Measurements from ENCODE around the gene RPL23.
A peak's percentile ranks its signal among the peaks of the same experiment; 100 is the strongest.

The RPL23 gene

DNA sequence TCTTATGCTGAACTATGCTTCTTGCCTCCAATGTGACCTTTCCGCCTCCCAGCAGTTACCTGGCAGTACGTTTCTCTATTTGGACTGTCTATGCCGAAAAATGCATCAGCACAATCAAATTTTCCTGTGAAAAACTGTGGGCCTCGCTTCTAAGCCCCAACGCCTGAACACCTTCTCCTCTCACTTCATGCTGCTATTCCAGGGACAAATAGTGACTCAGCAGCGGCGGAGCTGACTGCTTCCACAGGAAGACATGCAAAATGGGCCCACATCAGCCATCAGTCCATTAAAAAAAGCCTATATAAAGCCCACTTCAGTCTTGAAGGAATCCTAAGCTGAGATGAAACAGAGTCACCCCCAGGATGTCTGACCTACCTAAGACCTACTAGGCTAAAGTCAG lies 43.7 kb downstream of the RPL23 start:
- Mint-ChIP-seq H3K27me3 (no peaks in the 10 kb centered on the region), H3K9me3 (no peaks in the 10 kb centered on the region), H3K27ac (no peak overlapping the region), H3K36me3 (ENCODE audit: low read depth) (peaks cover 91% of the 10 kb centered on the region), H3K4me3 (no peak overlapping the region), H3K4me1 (ENCODE audit: low read depth) (no peaks in the 10 kb centered on the region)
- no peak for DNase-seq

DNA sequence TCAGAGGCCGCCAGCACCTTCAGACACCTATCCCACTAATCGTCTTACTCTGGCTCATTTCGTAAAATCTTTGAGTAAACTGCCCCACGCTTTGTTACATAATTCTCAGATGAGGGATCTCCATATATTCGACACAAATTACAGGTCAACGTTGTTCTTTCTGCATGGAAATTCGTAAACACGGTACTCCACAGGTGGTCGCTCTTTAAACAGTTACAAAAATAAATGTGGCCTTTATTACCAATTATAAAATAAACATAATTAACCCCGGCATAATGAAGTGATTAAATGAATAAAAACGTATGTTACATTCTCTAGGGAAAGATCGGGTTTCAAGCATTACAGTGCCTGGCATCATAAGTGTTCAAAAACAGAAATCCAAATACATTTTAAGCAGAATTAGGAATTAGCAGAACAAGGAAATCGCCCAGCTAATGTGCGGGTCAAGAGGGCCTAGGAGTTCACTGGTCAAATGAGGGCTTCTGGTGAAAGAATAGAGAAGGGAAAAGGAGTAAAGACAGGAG lies 53.2 kb downstream of the RPL23 start:
- no peaks in the 10 kb centered on the region for H3K9me3 Mint-ChIP-seq
- peaks cover 80% of the 10 kb centered on the region for H3K36me3 Mint-ChIP-seq (ENCODE audit: low read depth)
- H3K4me1 Mint-ChIP-seq (ENCODE audit: low read depth), result peaks cover 41% of the 10 kb centered on the region
- peak overlapping the region; percentile 89 for H3K27ac Mint-ChIP-seq
- DNase-seq, result no peak
- peak overlapping the region; percentile 81 for H3K4me3 Mint-ChIP-seq
- H3K27me3 Mint-ChIP-seq, result no peaks in the 10 kb centered on the region

DNA sequence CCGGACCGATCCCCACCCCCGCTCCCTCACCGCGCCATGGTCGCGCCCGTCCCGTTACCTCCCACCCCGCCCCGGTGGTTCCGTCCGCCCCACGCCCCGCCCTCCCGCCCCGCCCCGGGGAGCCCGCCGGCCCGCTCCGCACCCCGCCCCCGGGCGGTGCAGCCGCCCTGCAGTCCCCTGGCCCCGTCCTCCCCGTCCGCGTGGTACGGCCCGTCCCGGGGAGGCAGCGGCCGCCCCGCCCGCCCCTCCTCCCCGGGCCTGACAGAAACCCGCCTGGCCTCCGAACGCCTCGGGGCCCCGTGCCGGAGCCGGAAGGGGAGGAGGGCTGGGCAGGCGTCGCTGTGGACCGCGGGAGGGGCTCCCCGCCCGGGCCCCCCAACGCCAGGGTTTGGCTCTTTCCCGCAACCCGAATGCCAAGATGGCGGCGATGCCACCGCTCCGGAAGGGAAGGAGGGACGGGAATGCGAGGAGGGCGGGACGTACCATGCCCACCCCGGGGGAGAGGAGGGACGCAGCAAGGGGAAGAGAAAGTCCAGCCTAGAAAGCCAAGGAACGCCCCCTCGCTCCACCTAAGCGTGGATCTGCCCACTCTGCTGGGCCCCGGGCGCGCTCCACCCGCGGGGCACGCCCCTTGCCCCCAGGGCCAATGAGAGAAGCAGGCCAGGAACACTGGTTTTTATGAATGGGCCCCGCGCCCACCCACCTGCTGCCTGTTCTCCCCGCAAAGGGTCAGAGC lies 53.9 kb downstream of the RPL23 start, which contains the start of gene PIP4K2B:
Gene PIP4K2B, minus strand, starts transcription at position 56 of the 736 bp plus-strand sequence. CDS start 132 bp downstream, outside the sequence.
- no peaks in the 10 kb centered on the region for H3K9me3 Mint-ChIP-seq
- DNase-seq, result peak; percentile 91
- H3K4me1 Mint-ChIP-seq (ENCODE audit: low read depth), result peaks cover 43% of the 10 kb centered on the region
- H3K27ac Mint-ChIP-seq, result peak within 1 kb of the TSS; percentile 95
- H3K36me3 Mint-ChIP-seq (ENCODE audit: low read depth), result peaks cover 76% of the 10 kb centered on the region
- H3K27me3 Mint-ChIP-seq, result no peaks in the 10 kb centered on the region
- H3K4me3 Mint-ChIP-seq, result peak within 1 kb of the TSS; percentile 89

GRCh38 chr17:38798614-38799500 lies 54.7 kb downstream of the RPL23 start:
- Mint-ChIP-seq H3K27me3 (no peaks in the 10 kb centered on the region), H3K4me1 (ENCODE audit: low read depth) (peaks cover 49% of the 10 kb centered on the region), H3K4me3 (peak overlapping the region; percentile 89), H3K9me3 (no peaks in the 10 kb centered on the region), H3K27ac (peak overlapping the region; percentile 95), H3K36me3 (ENCODE audit: low read depth) (peaks cover 75% of the 10 kb centered on the region)
- peak; percentile 71 for DNase-seq
